ENCODE measurements around the gene NOXA1.
"Not testable (repeated sequence)": the region's sequence is repeated elsewhere in the genome, so short reads cannot be mapped to it uniquely, and the experiment has no call there.

NOXA1 gene

DNA sequence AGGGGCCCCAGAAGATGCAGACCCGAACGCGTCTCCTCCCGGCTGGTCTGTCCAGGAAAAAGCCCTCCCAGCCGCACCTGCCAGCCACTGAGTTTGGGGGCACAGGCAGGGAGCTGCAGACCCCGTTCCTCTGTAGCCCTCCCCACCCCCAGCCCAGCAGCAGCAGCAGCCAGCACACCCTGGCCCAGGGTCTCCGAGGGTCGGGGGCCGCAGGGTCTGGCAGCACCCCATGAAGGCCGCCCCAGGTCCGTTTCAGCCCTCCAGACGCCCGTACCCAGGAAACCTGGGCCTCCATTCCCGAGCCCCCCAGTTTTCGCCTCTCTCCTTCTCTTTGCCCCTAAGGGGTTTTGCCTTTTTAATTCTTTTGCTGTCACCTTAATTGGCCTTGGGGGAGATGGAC, 19.9 kb upstream of the NOXA1 start:
- H3K4me3 ChIP-seq (ENCODE audit: low read length) = no peak overlapping the region
- DNase-seq (ENCODE audit: low read depth, low spot score) = no peak

GRCh38 chr9:137404961-137405567, 18.1 kb upstream of the NOXA1 start:
- DNase-seq (ENCODE audit: low read depth, low spot score) = no peak

DNA sequence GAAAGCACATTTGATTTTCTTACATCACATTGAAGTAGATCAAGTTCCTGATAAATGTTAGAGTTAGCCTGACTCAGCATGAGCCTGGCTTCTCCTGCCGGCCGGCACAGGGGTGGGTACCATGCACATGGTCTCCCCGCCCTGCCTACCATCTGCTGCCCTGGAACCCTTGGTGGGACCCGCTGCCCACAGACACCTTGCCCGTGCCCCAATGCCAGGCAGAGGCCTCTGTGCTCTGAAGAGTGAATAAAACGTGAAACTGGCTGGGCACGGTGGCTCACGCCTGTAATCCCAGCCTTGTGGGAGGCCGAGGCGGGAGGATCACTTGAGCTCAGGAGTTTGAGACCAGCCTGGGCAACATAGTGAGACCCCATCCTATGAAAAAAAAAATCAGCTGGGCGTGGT, 17.5 kb upstream of the NOXA1 start:
- H3K4me3 ChIP-seq (ENCODE audit: low read length) = no peak overlapping the region
- no peak for DNase-seq (ENCODE audit: low read depth, low spot score)

More at GRCh38 chr9:137404961-137405567, 18.1 kb upstream of the NOXA1 start:
- no peak overlapping the region for H3K4me3 ChIP-seq (ENCODE audit: low read length)

DNA sequence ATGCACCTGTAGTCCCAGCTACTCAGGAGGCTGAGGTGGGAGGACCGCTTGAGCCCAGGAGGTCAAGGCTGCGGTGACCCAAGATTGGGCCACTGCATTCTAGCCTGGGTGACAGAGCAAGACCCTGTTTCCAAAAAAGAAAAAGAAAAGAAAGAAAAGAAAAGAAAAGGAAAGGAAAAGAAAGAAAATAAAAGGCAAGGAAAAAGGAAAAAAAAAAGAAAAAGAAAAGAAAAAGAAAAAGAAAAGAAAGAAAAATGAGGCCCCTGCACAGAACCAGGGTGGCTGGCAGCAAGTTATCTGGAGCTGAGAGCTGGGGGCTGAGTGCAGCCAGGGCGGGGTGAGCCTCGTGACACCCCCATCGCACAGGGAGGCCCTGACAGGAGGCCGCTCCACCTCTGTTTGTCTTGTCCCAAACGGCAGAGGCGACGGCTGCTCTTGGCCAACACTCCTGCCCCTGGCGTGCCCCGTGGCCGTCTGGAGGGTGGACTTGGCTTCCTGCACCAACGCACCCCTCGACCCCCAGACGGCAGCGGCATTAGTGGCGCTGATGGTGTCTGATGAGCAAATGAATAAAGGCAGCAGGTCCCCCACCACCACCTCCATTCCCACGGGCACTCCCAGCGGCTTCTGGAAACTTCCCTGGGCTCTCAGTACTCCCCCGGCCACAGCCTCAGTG, 17.0 kb upstream of the NOXA1 start:
- no peak for DNase-seq (ENCODE audit: low read depth, low spot score)
- no peak overlapping the region for H3K4me3 ChIP-seq (ENCODE audit: low read length)

GRCh38 chr9:137406876-137407589, 16.2 kb upstream of the NOXA1 start:
- DNase-seq (ENCODE audit: low read depth, low spot score) = no peak
- H3K4me3 ChIP-seq (ENCODE audit: low read length) = no peak overlapping the region

GRCh38 chr9:137407590-137408300, 15.4 kb upstream of the NOXA1 start:
- H3K4me3 ChIP-seq (ENCODE audit: low read length) = no peak overlapping the region
- DNase-seq (ENCODE audit: low read depth, low spot score) = no peak

GRCh38 chr9:137408651-137409405, 14.4 kb upstream of the NOXA1 start:
- H3K4me3 ChIP-seq (ENCODE audit: low read length) = no peak overlapping the region
- no peak for DNase-seq (ENCODE audit: low read depth, low spot score)

DNA sequence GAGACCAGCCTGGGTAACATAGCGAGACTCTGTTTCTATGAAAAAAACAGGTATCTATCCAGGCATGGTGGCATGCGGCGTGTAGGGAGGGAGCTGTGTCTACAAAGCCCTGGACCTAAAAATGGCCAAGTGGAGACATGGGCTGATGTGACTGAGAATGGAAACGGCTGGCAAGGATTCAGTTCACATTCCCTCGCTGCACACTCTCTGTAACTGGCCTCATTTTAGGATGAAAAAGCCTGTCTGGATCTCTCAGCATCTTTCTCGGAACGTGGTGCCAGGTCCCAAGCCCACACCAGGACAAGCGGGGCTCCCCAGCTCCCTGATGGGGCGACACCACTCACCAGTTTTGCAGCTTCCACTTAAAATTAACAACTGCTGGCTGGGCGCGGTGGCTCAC, 13.7 kb upstream of the NOXA1 start:
- no peak overlapping the region for H3K4me3 ChIP-seq (ENCODE audit: low read length)
- no peak for DNase-seq (ENCODE audit: low read depth, low spot score)

GRCh38 chr9:137410236-137410890, 12.8 kb upstream of the NOXA1 start:
- not testable (repeated sequence) for H3K4me3 ChIP-seq (ENCODE audit: low read length); DNase-seq (ENCODE audit: low read depth, low spot score)

GRCh38 chr9:137410891-137411249, 12.3 kb upstream of the NOXA1 start:
- no peak for DNase-seq (ENCODE audit: low read depth, low spot score)
- H3K4me3 ChIP-seq (ENCODE audit: low read length) = no peak overlapping the region

- no peak overlapping the region for H3K4me3 ChIP-seq (ENCODE audit: low read length)
- DNase-seq (ENCODE audit: low read depth, low spot score) = no peak
These were observed 11.9 kb upstream of the NOXA1 start for GRCh38 chr9:137411260-137411644.

GRCh38 chr9:137411645-137412380, 11.4 kb upstream of the NOXA1 start:
- no peak for DNase-seq (ENCODE audit: low read depth, low spot score)
- H3K4me3 ChIP-seq (ENCODE audit: low read length) = no peak overlapping the region

DNA sequence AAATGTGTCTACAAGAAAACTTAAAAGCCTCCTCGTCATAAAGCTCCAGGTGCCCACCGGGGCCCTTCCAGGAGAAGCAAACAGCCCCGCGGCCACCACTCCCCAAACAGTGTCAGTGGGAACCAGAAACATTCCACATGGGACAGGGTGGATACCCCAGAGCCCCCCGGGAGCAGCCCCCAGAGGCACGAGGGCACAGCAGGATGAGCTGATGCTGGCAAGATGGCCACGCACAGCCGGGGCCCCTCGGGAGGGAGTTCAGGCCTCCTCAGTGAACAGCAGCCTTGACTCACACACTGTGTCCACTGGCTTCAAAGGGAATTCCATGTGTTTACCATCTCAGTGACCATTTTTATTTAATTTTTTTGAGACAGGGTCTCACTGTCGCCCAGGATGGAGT, 10.8 kb upstream of the NOXA1 start:
- H3K4me3 ChIP-seq (ENCODE audit: low read length) = no peak overlapping the region
- DNase-seq (ENCODE audit: low read depth, low spot score) = no peak

- no peak for DNase-seq (ENCODE audit: low read depth, low spot score)
- H3K4me3 ChIP-seq (ENCODE audit: low read length) = no peak overlapping the region
These were observed 7.7 kb upstream of the NOXA1 start for GRCh38 chr9:137415451-137415850.

GRCh38 chr9:137416006-137416562, 7.1 kb upstream of the NOXA1 start:
- DNase-seq (ENCODE audit: low read depth, low spot score) = no peak
- no peak overlapping the region for H3K4me3 ChIP-seq (ENCODE audit: low read length)

DNA sequence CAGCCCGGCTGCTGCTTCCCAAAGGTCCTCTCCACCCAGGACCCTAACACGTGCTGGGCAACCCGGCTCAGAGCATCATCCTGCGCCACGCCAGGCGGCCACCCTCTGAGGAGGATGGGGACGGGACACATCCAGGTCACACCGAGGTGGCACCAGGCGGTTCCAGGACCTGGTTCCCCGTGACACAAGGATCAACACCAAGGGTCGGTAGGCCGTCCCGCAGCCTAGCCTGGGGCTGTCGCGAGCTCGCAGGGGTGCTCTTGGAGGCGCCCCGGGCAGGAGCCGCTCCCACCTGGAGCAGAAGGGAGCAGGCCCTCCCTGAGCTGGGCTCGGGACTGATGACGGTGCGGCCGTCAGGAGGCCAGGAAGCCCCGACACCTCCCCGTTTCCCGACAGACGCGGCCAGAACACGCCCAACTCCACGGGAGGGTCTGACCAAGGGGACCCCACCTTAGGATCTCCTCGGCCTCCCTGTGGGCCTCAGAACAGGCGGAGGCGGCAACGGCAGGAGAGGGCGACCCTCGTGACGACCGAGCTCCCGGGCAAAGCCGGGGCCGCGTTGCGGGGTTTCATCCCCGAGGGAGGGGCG, 6.5 kb upstream of the NOXA1 start:
- no peak overlapping the region for H3K4me3 ChIP-seq (ENCODE audit: low read length)
- no peak for DNase-seq (ENCODE audit: low read depth, low spot score)

DNA sequence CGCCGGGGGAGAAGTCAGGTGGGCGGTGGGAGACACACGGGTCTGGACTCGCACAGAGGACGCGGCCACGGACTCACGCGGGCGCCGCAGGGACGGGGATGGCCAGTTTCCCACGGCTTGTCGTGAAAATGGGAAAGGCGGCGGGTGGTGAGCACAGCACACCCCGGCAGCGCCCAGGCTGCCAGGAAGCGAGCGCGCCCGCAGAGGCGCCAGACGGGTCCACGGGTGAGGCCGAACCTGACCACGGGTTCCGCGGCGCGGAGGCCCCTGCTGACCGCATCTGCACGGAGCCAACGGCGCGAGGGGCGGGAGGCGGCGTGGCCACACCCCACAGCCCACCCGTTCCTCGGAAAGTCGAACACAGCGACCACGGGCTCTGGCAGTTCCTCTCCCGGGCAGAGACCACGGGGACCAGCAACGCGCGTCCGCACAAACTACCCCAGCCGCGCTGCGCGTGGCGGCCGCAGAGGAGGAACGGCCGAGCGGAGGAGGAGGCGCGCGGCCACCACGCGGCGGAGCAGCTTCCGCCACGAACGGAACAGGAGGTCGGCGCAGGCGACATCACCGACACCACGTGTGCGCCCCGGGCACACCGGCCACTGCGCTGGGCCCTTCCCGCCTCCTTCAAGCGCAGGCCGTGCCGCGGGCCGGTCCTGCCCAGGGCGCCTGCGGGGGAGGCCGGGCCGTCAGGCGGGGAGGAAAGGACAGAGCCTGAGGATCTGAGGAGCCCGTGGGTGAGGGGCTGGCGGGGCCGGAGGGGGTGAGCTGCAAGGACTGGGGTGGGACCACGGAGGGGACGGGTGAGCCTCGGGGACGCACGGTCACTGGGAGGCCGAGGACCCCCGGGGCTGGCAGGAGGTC, 5.8 kb upstream of the NOXA1 start:
- no peak for DNase-seq (ENCODE audit: low read depth, low spot score)
- no peak overlapping the region for H3K4me3 ChIP-seq (ENCODE audit: low read length)

Measured in Jurkat, Clone E6-1 (cell line).